IMR-90 (cell line): Measurements from ENCODE around the gene ZFAND5. TPM values are rescaled to one million over a fixed set of nuclear protein-coding genes. Genes with fewer than 3 reads are reported as not detected.
A peak's percentile ranks its signal among the peaks of the same experiment; 100 is the strongest.

Experiments used
- ATAC-seq: fragments of 200-7000 bp; cut with Tn5 transposase; 2 replicates; pipeline ENCODE4 v1.9.1; 2020; ENCODE audit warnings: low read depth, mild to moderate bottlenecking, moderate library complexity
- BruUV-seq: library from RNA; stranded (reverse); fragments of 400-500 nt; replicated peaks from 2 replicates; lab custom pipeline; 2021; lab: Mats Ljungman, UMichigan
- CTCF ChIA-PET: fragments of 300-600 bp; formaldehyde crosslinking; extraction: SDS; loops from one replicate; lab custom pipeline; 2021; ENCODE audit warnings: antibody characterized with exemption; lab: Yijun Ruan, JAX
- POLR2A ChIA-PET: fragments of 300-600 bp; sonication (Branson Sonifier 250); formaldehyde crosslinking; loops from one replicate; lab custom pipeline; 2022; ENCODE audit warnings: antibody characterized with exemption; ENCODE audit not compliant: unreplicated experiment; lab: Charles Lee
- DNase-seq: peaks from one replicate; pipeline ENCODE4 v3.0.0; 2013
- H2AFZ ChIP-seq: replicated peaks from 2 replicates; pipeline ENCODE3; 2013; ENCODE audit warnings: low read length, mild to moderate bottlenecking; ENCODE audit not compliant: poor library complexity
- H2AK5ac ChIP-seq: 2 replicates; pipeline ENCODE4 v1.6.1; 2013; ENCODE audit warnings: low read depth, low read length, inconsistent platforms
- H2AK9ac ChIP-seq: replicated peaks from 2 replicates; pipeline ENCODE3; 2013; ENCODE audit warnings: mild to moderate bottlenecking, low read depth, low read length, moderate library complexity; ENCODE audit not compliant: poor library complexity
- H2BK120ac ChIP-seq: 2 replicates; pipeline ENCODE4 v1.6.1; 2013; ENCODE audit warnings: low read depth, low read length, inconsistent platforms
- H2BK15ac ChIP-seq: 3 replicates; pipeline ENCODE4 v1.6.1; 2013; ENCODE audit warnings: low read depth, low read length, inconsistent platforms
- H2BK20ac ChIP-seq: 2 replicates; pipeline ENCODE4 v1.6.1; 2013; ENCODE audit warnings: low read depth, mild to moderate bottlenecking, inconsistent platforms, low read length, moderate library complexity
- H2BK5ac ChIP-seq: 2 replicates; pipeline ENCODE4 v1.6.1; 2013; ENCODE audit warnings: mild to moderate bottlenecking, low read depth, low read length, inconsistent platforms; ENCODE audit not compliant: poor library complexity, severe bottlenecking
- H3K14ac ChIP-seq: replicated peaks from 2 replicates; pipeline ENCODE4 v1.6.1; 2013; ENCODE audit warnings: low read depth, low read length, inconsistent platforms
- H3K18ac ChIP-seq: 2 replicates; pipeline ENCODE4 v1.6.1; 2013; ENCODE audit warnings: low read depth, low read length, control low read depth
- H3K23ac ChIP-seq: 2 replicates; pipeline ENCODE4 v1.6.1; 2013; ENCODE audit warnings: low read depth, low read length, inconsistent platforms
- H3K27ac ChIP-seq: 2 replicates; pipeline ENCODE4 v1.5.1; 2013; ENCODE audit warnings: mild to moderate bottlenecking, control low read depth, low read length; ENCODE audit not compliant: insufficient read depth
- H3K27me3 ChIP-seq: 2 replicates; pipeline ENCODE4 v1.6.1; 2013; ENCODE audit warnings: low read length; ENCODE audit not compliant: control insufficient read depth, insufficient read depth
- H3K36me3 ChIP-seq: 2 replicates; pipeline ENCODE4 v1.6.1; 2013; ENCODE audit warnings: low read length, mixed read lengths; ENCODE audit not compliant: control insufficient read depth, insufficient read depth
- H3K4ac ChIP-seq: 2 replicates; pipeline ENCODE4 v1.6.1; 2013; ENCODE audit warnings: low read depth, low read length, inconsistent platforms
- H3K4me1 ChIP-seq: 2 replicates; pipeline ENCODE4 v1.6.1; 2013; ENCODE audit warnings: low read length, mixed read lengths; ENCODE audit not compliant: control insufficient read depth, insufficient read depth
- H3K4me2 ChIP-seq: 2 replicates; pipeline ENCODE4 v1.6.1; 2013; ENCODE audit warnings: low read depth, mild to moderate bottlenecking, control low read depth, low read length, moderate library complexity
- H3K4me3 ChIP-seq: 2 replicates; pipeline ENCODE4 v1.5.1; 2013; ENCODE audit warnings: low read depth, mild to moderate bottlenecking, control low read depth, low read length, moderate library complexity; ENCODE audit not compliant: insufficient read depth
- H3K56ac ChIP-seq: 2 replicates; pipeline ENCODE4 v1.6.1; 2013; ENCODE audit warnings: low read length, inconsistent platforms; ENCODE audit not compliant: insufficient read depth; ENCODE audit errors: extremely low read depth
- H3K79me1 ChIP-seq, 2 experiments: 2 replicates each; pipeline ENCODE4 v1.6.1; 2013; ENCODE audit warnings: low read length in 2 of 2, inconsistent platforms in 1 of 2, low read depth in 1 of 2
- H3K9ac ChIP-seq: 2 replicates; pipeline ENCODE4 v1.6.1; 2013; ENCODE audit warnings: low read depth, low read length, control low read depth
- H3K9me1 ChIP-seq: 2 replicates; pipeline ENCODE4 v1.6.1; 2013; ENCODE audit warnings: low read length, inconsistent platforms; ENCODE audit not compliant: insufficient read depth
- H3K9me3 ChIP-seq: 2 replicates; pipeline ENCODE4 v1.6.1; 2013; ENCODE audit warnings: low read length; ENCODE audit not compliant: control insufficient read depth, insufficient read depth
- H4K20me1 ChIP-seq: 2 replicates; pipeline ENCODE4 v1.6.1; 2013; ENCODE audit warnings: low read length, inconsistent platforms; ENCODE audit not compliant: insufficient read depth
- H4K5ac ChIP-seq: 2 replicates; pipeline ENCODE4 v1.6.1; 2013; ENCODE audit warnings: mild to moderate bottlenecking, low read depth, low read length, control low read depth
- H4K8ac ChIP-seq, 2 experiments: 2 replicates each; pipeline ENCODE4 v1.6.1; 2013; ENCODE audit warnings: low read depth in 2 of 2, low read length in 2 of 2, control low read depth in 1 of 2, inconsistent platforms in 1 of 2
- H4K91ac ChIP-seq: 2 replicates; pipeline ENCODE4 v1.6.1; 2013; ENCODE audit warnings: low read depth, low read length, inconsistent platforms; ENCODE audit not compliant: insufficient read depth
- CEBPB ChIP-seq: IDR thresholded peaks from 2 replicates; pipeline ENCODE4 v1.6.1; 2012; ENCODE audit warnings: low read depth, low read length, improper control_type of control experiment
- MXI1 ChIP-seq: IDR thresholded peaks from 2 replicates; pipeline ENCODE4 v1.6.1; 2012; ENCODE audit warnings: low read depth, mild to moderate bottlenecking, low read length, moderate library complexity, borderline replicate concordance
- WGBS, 2 experiments: methylation state at CpG; one replicate each; pipeline versions ENCODE4 v1.1.5 to v1.1.7; 2013; ENCODE audit warnings: missing lambda C conversion rate in 2 of 2; ENCODE audit not compliant: insufficient read length in 1 of 2; ENCODE audit errors: extremely low coverage in 2 of 2; 5-methylcytosine and 5-hydroxymethylcytosine counted together
- dilution Hi-C: fragments of 300-500 bp; cut with HindIII; formaldehyde crosslinking; loops from one replicate; pipeline ENCODE4 v1.14.3; 2018; ENCODE audit warnings: low sequenced_read_pairs; ENCODE audit not compliant: unreplicated experiment
- in situ Hi-C: fragments of 300-500 bp; cut with MboI; formaldehyde crosslinking; loops from 3 replicates; pipeline ENCODE4 v1.14.3; 2019; ENCODE audit warnings: low sequenced_read_pairs, inconsistent platforms, mixed read lengths
- intact Hi-C: fragments of 100-400 bp; cut with micrococcal nuclease; formaldehyde crosslinking; loops from 2 replicates; pipeline ENCODE4 v1.10.0; 2022
- polyA plus RNA-seq, 3 experiments: library from polyadenylated mRNA; depleted of rRNA; stranded (reverse); fragments of >200 nt; gene quantifications; 2 replicates each; pipeline ENCODE4 v1.2.3, GENCODE V29; 2012; ENCODE audit warnings: low replicate concordance in 1 of 3
- total RNA-seq: library from RNA; depleted of rRNA; stranded (reverse); fragments of >200 nt; gene quantifications from 2 replicates; pipeline ENCODE4 v1.2.3, GENCODE V29; 2012

The ZFAND5 gene
- total and polyA plus RNA-seq, 2 of the 4 experiments (the other 2 are of a cell fraction): 35.8 to 85.2 TPM

DNA sequence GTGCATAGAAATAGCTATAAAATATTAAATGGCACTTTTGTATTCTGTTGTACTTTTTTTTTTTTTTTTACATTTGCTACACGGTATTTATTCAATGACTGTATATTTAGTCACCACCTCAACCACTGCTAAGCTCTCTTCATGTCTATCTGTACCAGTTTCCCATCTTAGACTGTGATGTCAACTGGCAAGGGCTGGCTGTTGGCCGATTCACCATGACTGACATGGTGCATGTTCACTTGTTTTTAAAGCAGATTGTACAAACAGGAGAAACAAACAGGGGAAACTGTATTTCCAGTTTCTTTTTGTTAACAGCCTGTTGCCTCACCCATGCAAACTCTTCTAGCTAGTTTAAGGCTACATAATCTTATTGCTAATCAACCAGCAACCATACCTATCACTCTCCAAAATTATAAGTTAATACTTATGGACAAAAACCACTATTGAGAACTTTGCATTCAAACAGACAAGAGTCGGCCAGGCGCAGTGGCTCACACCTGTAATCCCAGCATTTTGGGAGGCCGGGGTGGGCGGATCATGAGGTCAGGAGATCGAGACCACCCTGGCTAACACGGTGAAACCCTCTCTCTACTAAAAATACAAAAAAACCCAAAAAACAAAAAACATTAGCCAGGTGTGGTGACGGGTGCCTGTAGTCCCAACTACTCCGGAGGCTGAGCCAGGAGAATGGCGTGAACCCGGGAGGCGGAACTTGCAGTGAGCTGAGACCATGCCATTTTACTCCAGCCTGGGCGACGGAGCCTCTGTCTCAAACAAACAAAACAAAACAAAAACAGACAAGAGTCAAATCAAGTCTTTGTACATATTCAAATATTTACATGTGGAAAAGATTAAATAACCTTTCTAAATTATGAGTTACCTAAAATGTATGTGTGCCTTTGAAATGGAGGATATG, 13.2 kb downstream of the ZFAND5 start:
- H3K9me3 ChIP-seq: no peaks in the 10 kb centered on the region
- H2BK5ac ChIP-seq: no peak overlapping the region
- no peak overlapping the region for H4K91ac ChIP-seq
- H3K27ac ChIP-seq: no peak overlapping the region
- H3K14ac ChIP-seq: no peak overlapping the region
- peaks cover 37% of the 10 kb centered on the region for H4K20me1 ChIP-seq
- TF ChIP-seq MXI1 (no peak), CEBPB (peak; percentile 12; the same call in 1 of the 2 replicates)
- in situ Hi-C loops (no loop called here), intact Hi-C loops (no loop called here), dilution Hi-C loops (no loop called here)
- peaks cover 7% of the 10 kb centered on the region; the same call in 1 of the 2 replicates for H3K4me1 ChIP-seq
- ChIA-PET POLR2A (no interaction called here), CTCF (interaction anchor here (0.6 kb wide), 2 partner anchors 40 to 1908 kb away, joined by 3 to 6 read pairs; no protein-coding TSS in a partner anchor)
- peaks cover 6 to 30% of the 10 kb centered on the region in 2 experiments; a peak in 3 of 4 replicates for H3K79me1 ChIP-seq
- no peak overlapping the region for H2AFZ ChIP-seq
- H2AK9ac ChIP-seq: no peak overlapping the region
- no CpG with 5 or more reads among the region's 15 CpGs for WGBS, 2 experiments
- no TSS peak for BruUV-seq
- H3K9me1 ChIP-seq: 0 out of 2 replicates have a peak, but pooled peaks cover 3% of the 10 kb centered on the region
- H4K5ac ChIP-seq: no peak overlapping the region
- H2BK15ac ChIP-seq: no peak overlapping the region
- H3K23ac ChIP-seq: no peak overlapping the region
- no peak overlapping the region for H4K8ac ChIP-seq
- no peak overlapping the region for H3K56ac ChIP-seq
- DNase-seq: peak; percentile 91
- H3K4me3 ChIP-seq: no peak overlapping the region
- no peak overlapping the region for H3K18ac ChIP-seq
- H3K36me3 ChIP-seq: peaks cover 24% of the 10 kb centered on the region
- no peak overlapping the region for H2AK5ac ChIP-seq
- H3K27me3 ChIP-seq: no peaks in the 10 kb centered on the region
- H3K9ac ChIP-seq: no peak overlapping the region
- no peak overlapping the region for H3K4ac ChIP-seq
- H3K4me2 ChIP-seq: no peak overlapping the region
- H2BK120ac ChIP-seq: no peak overlapping the region
- H2BK20ac ChIP-seq: no peak overlapping the region
- peak; percentile 34; the same call in 1 of the 2 replicates for ATAC-seq
